Hypothalamus (tissue), 51 donors: Measurements from ENCODE around the gene TOMM40.
"Not testable (repeated sequence)": the region's sequence is repeated elsewhere in the genome, so short reads cannot be mapped to it uniquely, and the experiment has no call there.

Experiments
- DNase-seq, 51 donors: peaks; one replicate each; lab custom pipeline; 2025; lab: John Stamatoyannopoulos, UW

TOMM40 gene

GRCh38 chr19:44924243-44924725 lies 33.2 kb downstream of the TOMM40 start:
- no peak for DNase-seq

GRCh38 chr19:44925114-44925891 lies 34.2 kb downstream of the TOMM40 start:
- DNase-seq: peak; percentile 21 to 92 (median 75)

- DNase-seq: not testable (repeated sequence)
Observed at GRCh38 chr19:44926245-44927077, 35.4 kb downstream of the TOMM40 start.

- DNase-seq: no peak
Observed at GRCh38 chr19:44927746-44928145, 36.7 kb downstream of the TOMM40 start.

- DNase-seq: no peak
Observed at GRCh38 chr19:44930088-44930487, 39.0 kb downstream of the TOMM40 start.

GRCh38 chr19:44931541-44931940 lies 40.5 kb downstream of the TOMM40 start:
- DNase-seq: no peak

GRCh38 chr19:44939668-44940067 lies 48.6 kb downstream of the TOMM40 start:
- no peak for DNase-seq

- DNase-seq: no peak
Observed at GRCh38 chr19:44942067-44942571, 51.1 kb downstream of the TOMM40 start, which contains the start of gene APOC4. Gene APOC4 (plus strand): TSS chr19:44942237. CDS start chr19:44942278, 41 bp downstream.

- peak in 35 of 51 donors; percentile 4 to 62 (median 31) for DNase-seq
Observed at GRCh38 chr19:44943801-44944249, 52.8 kb downstream of the TOMM40 start.

GRCh38 chr19:44947041-44947581 lies 56.1 kb downstream of the TOMM40 start:
- no peak for DNase-seq

GRCh38 chr19:44948237-44948636 lies 57.2 kb downstream of the TOMM40 start:
- no peak for DNase-seq

GRCh38 chr19:44948763-44949374 lies 57.8 kb downstream of the TOMM40 start:
- DNase-seq: no peak

- DNase-seq: no peak
Observed at GRCh38 chr19:44949550-44949949, 58.5 kb downstream of the TOMM40 start.

- peak in 50 of 51 donors; percentile 9 to 92 (median 66) for DNase-seq
Observed at GRCh38 chr19:44951179-44952159, 60.4 kb downstream of the TOMM40 start.
